ENCODE results near the gene HS3ST5. TPM values are rescaled to one million over a fixed set of nuclear protein-coding genes. Genes with fewer than 3 reads are reported as not detected.
"Not testable (repeated sequence)": the region's sequence is repeated elsewhere in the genome, so short reads cannot be mapped to it uniquely, and the experiment has no call there.

HS3ST5 gene
- total and polyA plus RNA-seq, 8 donors = 0.05 to 2.2 TPM; not detected in 6

GRCh38 chr6:114081730-114082129, 261.1 kb downstream of the HS3ST5 start:
- Histone ChIP-seq H3K27ac (no peak overlapping the region), H3K4me3 (no peak overlapping the region), H3K9me3 (no peaks in the 10 kb centered on the region), H3K36me3 (no peaks in the 10 kb centered on the region), H3K27me3 (no peaks in the 10 kb centered on the region), H3K4me1 (no peaks in the 10 kb centered on the region)
- no peak for TF ChIP-seq POLR2A (IDR thresholded peaks at IDR 0.05)
- no peak for TF ChIP-seq CTCF (IDR thresholded peaks at IDR 0.05)
- TF ChIP-seq POLR2AphosphoS5 (IDR thresholded peaks at IDR 0.05) = no peak
- TF ChIP-seq EP300 (IDR thresholded peaks at IDR 0.05) = no peak
- DNase-seq = no peak
- intact Hi-C loops (cut with DNase I; ENCODE audit: low total_unique reads) = no loop called here
- 74 to 82% (median 80%) methylated on average over 3 of the region's 3 CpGs for WGBS, 5 donors

GRCh38 chr6:114080891-114081510, 261.8 kb downstream of the HS3ST5 start:
- DNase-seq = no peak
- Histone ChIP-seq H3K4me1 (no peaks in the 10 kb centered on the region), H3K4me3 (no peak overlapping the region), H3K27me3 (no peaks in the 10 kb centered on the region), H3K27ac (no peak overlapping the region), H3K36me3 (no peaks in the 10 kb centered on the region), H3K9me3 (no peaks in the 10 kb centered on the region)
- WGBS, 5 donors = 82 to 88% (median 86%) methylated on average over 3 of the region's 3 CpGs
- intact Hi-C loops (cut with DNase I; ENCODE audit: low total_unique reads) = no loop called here
- no peak for TF ChIP-seq EP300 (IDR thresholded peaks at IDR 0.05)
- TF ChIP-seq POLR2A (IDR thresholded peaks at IDR 0.05) = no peak
- no peak for TF ChIP-seq CTCF (IDR thresholded peaks at IDR 0.05)
- no peak for TF ChIP-seq POLR2AphosphoS5 (IDR thresholded peaks at IDR 0.05)

GRCh38 chr6:114080410-114080809, 262.4 kb downstream of the HS3ST5 start:
- H3K27me3 ChIP-seq; H3K9me3 ChIP-seq; H3K36me3 ChIP-seq; H3K27ac ChIP-seq; intact Hi-C loops (cut with DNase I; ENCODE audit: low total_unique reads); H3K4me1 ChIP-seq; H3K4me3 ChIP-seq; DNase-seq: not testable (repeated sequence)
- WGBS, 5 donors = 93 to 100% (median 100%) methylated on average over 1 of the region's 1 CpG

- no peak overlapping the region for H3K4me3 ChIP-seq
- H3K4me1 ChIP-seq = no peaks in the 10 kb centered on the region
- H3K9me3 ChIP-seq = no peaks in the 10 kb centered on the region
- no peaks in the 10 kb centered on the region for H3K36me3 ChIP-seq
- no peak for TF ChIP-seq POLR2AphosphoS5 (IDR thresholded peaks at IDR 0.05)
- intact Hi-C loops (cut with DNase I; ENCODE audit: low total_unique reads) = no loop called here
- 82 to 90% (median 89%) methylated on average over 3 of the region's 3 CpGs for WGBS, 5 donors
- DNase-seq = no peak
- no peak overlapping the region for H3K27ac ChIP-seq
- no peaks in the 10 kb centered on the region for H3K27me3 ChIP-seq
These were observed 267.0 kb downstream of the HS3ST5 start for GRCh38 chr6:114075777-114076176.

- no peaks in the 10 kb centered on the region for H3K9me3 ChIP-seq
These were observed 267.5 kb downstream of the HS3ST5 start for GRCh38 chr6:114075300-114075699.

More at GRCh38 chr6:114075300-114075699, 267.5 kb downstream of the HS3ST5 start:
- intact Hi-C loops (cut with DNase I; ENCODE audit: low total_unique reads) = no loop called here
- no peaks in the 10 kb centered on the region for H3K27me3 ChIP-seq
- 88 to 98% (median 93%) methylated on average over 4 of the region's 4 CpGs for WGBS, 5 donors
- no peak overlapping the region for H3K27ac ChIP-seq
- no peak for TF ChIP-seq CTCF (IDR thresholded peaks at IDR 0.05)
- TF ChIP-seq POLR2AphosphoS5 (IDR thresholded peaks at IDR 0.05) = no peak
- TF ChIP-seq EP300 (IDR thresholded peaks at IDR 0.05) = no peak
- no peak for TF ChIP-seq POLR2A (IDR thresholded peaks at IDR 0.05)
- no peaks in the 10 kb centered on the region for H3K36me3 ChIP-seq
- DNase-seq = no peak
- H3K4me3 ChIP-seq = no peak overlapping the region
- H3K4me1 ChIP-seq = no peaks in the 10 kb centered on the region

Measured in stomach (tissue), 9 donors.